HL-60 (cell line): Measurements from ENCODE around the gene KRT6A.

Source experiments
- DNase-seq, 2 experiments: peaks; one replicate each; pipeline ENCODE4 v3.0.0-alpha.2; 2010 to 2020; ENCODE audit warnings: low read depth in 1 of 2, low spot score in 1 of 2
- H3K27ac ChIP-seq: fragments of 250-450 bp; sonication (Bioruptor Pico); replicated peaks from 2 replicates; pipeline ENCODE4 v1.5.1; 2020; ENCODE audit warnings: mild to moderate bottlenecking, moderate library complexity
- H3K27me3 ChIP-seq: fragments of 250-450 bp; sonication (Bioruptor Pico); 2 replicates; pipeline ENCODE4 v1.5.1; 2021; ENCODE audit warnings: mild to moderate bottlenecking, moderate library complexity; ENCODE audit not compliant: insufficient read depth, poor library complexity, severe bottlenecking
- H3K4me3 ChIP-seq: replicated peaks from 2 replicates; pipeline ENCODE4 v1.5.1; 2011; ENCODE audit warnings: mild to moderate bottlenecking, control low read depth, low read length; ENCODE audit not compliant: insufficient read depth
- CTCF ChIP-seq: IDR thresholded peaks from one replicate; pipeline ENCODE4 v1.5.1; 2011; ENCODE audit warnings: low read length, control low read depth, inconsistent platforms; ENCODE audit not compliant: insufficient read depth
- GABPA ChIP-seq: IDR thresholded peaks from 2 replicates; pipeline ENCODE4 v1.6.1; 2012; ENCODE audit warnings: low read depth
- POLR2AphosphoS5 ChIP-seq: IDR thresholded peaks from 2 replicates; pipeline ENCODE4 v1.6.1; 2012; ENCODE audit warnings: low read depth
- REST ChIP-seq: IDR thresholded peaks from 2 replicates; pipeline ENCODE4 v1.6.1; 2012; ENCODE audit warnings: low read depth; ENCODE audit not compliant: insufficient replicate concordance
- SPI1 ChIP-seq: IDR thresholded peaks from 2 replicates; pipeline ENCODE4 v1.6.1; 2012; ENCODE audit warnings: low read depth, mild to moderate bottlenecking, borderline replicate concordance

KRT6A gene

GRCh38 chr12:52498946-52499345 lies 5.9 kb upstream of the KRT6A start:
- peaks cover 5% of the 10 kb centered on the region for H3K27me3 ChIP-seq
- DNase-seq, result no peak
- H3K4me3 ChIP-seq, result no peak overlapping the region
- no peak for TF ChIP-seq CTCF
- TF ChIP-seq REST, result no peak
- no peak for TF ChIP-seq POLR2AphosphoS5
- H3K27ac ChIP-seq, result no peak overlapping the region

DNA sequence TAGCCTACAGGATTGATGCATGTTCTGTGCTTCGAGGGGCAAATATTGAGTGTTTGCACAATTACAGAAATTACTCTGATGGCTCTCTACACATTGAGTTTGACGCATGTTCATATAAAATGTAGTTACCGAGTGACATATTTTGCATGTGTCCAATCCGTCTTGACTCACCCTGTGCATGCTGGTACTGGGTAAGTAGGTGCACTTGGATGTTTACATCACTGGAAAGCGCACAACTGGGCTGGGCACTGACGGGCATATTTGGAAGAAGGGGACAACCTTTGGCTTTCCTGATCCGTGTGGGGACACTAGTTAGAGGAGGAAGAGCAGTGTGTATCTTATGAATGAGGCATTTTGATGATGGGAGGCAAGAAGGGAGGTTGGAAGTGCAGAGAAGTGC lies 4.9 kb upstream of the KRT6A start:
- Histone ChIP-seq H3K4me3 (no peak overlapping the region), H3K27me3 (peaks cover 5% of the 10 kb centered on the region), H3K27ac (no peak overlapping the region)
- no peak for DNase-seq
- TF ChIP-seq REST (no peak), CTCF (no peak), GABPA (no peak), POLR2AphosphoS5 (no peak), SPI1 (no peak)

DNA sequence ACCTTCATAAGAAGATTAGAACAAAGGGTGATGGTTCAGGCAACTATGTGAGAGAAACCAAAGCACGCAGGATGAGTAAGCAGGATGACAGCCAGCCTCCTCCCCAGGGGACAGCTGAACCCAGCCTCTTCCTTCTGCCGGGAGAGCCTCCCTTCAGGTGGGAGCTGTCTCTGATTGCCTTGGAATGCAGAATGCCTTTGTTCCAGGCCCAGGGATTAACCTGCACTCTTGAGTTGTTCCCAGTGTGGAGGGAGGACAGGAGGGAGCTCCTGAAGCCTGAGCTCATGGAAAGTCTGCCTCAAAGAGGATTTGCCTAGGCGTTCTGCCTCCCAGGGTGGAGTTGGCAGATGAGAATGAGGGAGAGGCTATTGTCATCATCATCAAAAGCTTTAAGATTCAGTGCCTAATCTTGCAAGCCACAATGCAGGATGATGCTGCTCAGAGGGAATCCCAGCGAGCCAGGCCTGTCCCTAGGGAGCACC lies 3.6 kb upstream of the KRT6A start:
- TF ChIP-seq GABPA (no peak), REST (no peak), SPI1 (no peak), POLR2AphosphoS5 (no peak), CTCF (no peak)
- DNase-seq, result no peak
- H3K27me3 ChIP-seq, result peaks cover 3% of the 10 kb centered on the region
- no peak overlapping the region for H3K4me3 ChIP-seq
- H3K27ac ChIP-seq, result no peak overlapping the region
